ENCODE results near the gene ACP7. TPM values are rescaled to one million over a fixed set of nuclear protein-coding genes. Genes with fewer than 3 reads are reported as not detected.

Gene ACP7
- total RNA-seq, 1 experiment from 2014 or later, result 0.11 TPM

- Mint-ChIP-seq H3K27me3 (ENCODE audit: low read depth) (no peaks in the 10 kb centered on the region), H3K9me3 (peaks cover 6% of the 10 kb centered on the region), H3K27ac (peak overlapping the region; percentile 86; the same call in 1 of the 2 replicates), H3K4me3 (no peak overlapping the region), H3K4me1 (peaks cover 44% of the 10 kb centered on the region), H3K36me3 (peaks cover 7% of the 10 kb centered on the region)
- ATAC-seq (peak; percentile 43), DNase-seq (ENCODE audit: low spot score) (no peak)
- POLR2A ChIA-PET, result interaction anchor here (2.5 kb wide), 1 partner anchor 9 kb away, joined by 9 read pairs; no protein-coding TSS in a partner anchor
- TF ChIP-seq SP1 (CRISPR knock-in tag; conservative IDR thresholded peaks at IDR 0.05) (0 out of 2 replicates have a peak, but pooled peaks have one; percentile 19), GABPB1 (CRISPR knock-in tag; IDR thresholded peaks at IDR 0.05) (no peak), ERG (CRISPR knock-in tag; IDR thresholded peaks at IDR 0.05) (no peak), ZNF423 (CRISPR knock-in tag; IDR thresholded peaks at IDR 0.05) (peak; percentile 70)
- TF ChIP-seq, protein P1, sequence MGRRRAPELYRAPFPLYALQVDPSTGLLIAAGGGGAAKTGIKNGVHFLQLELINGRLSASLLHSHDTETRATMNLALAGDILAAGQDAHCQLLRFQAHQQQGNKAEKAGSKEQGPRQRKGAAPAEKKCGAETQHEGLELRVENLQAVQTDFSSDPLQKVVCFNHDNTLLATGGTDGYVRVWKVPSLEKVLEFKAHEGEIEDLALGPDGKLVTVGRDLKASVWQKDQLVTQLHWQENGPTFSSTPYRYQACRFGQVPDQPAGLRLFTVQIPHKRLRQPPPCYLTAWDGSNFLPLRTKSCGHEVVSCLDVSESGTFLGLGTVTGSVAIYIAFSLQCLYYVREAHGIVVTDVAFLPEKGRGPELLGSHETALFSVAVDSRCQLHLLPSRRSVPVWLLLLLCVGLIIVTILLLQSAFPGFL (CRISPR knock-in tag; IDR thresholded peaks at IDR 0.05; ENCODE audit: borderline replicate concordance), result no peak
- TF ChIP-seq, protein P2, sequence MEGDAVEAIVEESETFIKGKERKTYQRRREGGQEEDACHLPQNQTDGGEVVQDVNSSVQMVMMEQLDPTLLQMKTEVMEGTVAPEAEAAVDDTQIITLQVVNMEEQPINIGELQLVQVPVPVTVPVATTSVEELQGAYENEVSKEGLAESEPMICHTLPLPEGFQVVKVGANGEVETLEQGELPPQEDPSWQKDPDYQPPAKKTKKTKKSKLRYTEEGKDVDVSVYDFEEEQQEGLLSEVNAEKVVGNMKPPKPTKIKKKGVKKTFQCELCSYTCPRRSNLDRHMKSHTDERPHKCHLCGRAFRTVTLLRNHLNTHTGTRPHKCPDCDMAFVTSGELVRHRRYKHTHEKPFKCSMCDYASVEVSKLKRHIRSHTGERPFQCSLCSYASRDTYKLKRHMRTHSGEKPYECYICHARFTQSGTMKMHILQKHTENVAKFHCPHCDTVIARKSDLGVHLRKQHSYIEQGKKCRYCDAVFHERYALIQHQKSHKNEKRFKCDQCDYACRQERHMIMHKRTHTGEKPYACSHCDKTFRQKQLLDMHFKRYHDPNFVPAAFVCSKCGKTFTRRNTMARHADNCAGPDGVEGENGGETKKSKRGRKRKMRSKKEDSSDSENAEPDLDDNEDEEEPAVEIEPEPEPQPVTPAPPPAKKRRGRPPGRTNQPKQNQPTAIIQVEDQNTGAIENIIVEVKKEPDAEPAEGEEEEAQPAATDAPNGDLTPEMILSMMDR (IDR thresholded peaks at IDR 0.05), result no peak
- TF ChIP-seq, protein P3, sequence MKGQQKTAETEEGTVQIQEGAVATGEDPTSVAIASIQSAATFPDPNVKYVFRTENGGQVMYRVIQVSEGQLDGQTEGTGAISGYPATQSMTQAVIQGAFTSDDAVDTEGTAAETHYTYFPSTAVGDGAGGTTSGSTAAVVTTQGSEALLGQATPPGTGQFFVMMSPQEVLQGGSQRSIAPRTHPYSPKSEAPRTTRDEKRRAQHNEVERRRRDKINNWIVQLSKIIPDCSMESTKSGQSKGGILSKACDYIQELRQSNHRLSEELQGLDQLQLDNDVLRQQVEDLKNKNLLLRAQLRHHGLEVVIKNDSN (CRISPR knock-in tag; IDR thresholded peaks at IDR 0.05), result no peak
- CTCF ChIA-PET, result interaction anchor here (0.8 to 3.0 kb wide), 9 partner anchors 8 to 164 kb away, joined by 3 to 21 read pairs (median 8); no protein-coding TSS in a partner anchor
Observed at GRCh38 chr19:39146686-39147450, 62.7 kb downstream of the ACP7 start.

DNA sequence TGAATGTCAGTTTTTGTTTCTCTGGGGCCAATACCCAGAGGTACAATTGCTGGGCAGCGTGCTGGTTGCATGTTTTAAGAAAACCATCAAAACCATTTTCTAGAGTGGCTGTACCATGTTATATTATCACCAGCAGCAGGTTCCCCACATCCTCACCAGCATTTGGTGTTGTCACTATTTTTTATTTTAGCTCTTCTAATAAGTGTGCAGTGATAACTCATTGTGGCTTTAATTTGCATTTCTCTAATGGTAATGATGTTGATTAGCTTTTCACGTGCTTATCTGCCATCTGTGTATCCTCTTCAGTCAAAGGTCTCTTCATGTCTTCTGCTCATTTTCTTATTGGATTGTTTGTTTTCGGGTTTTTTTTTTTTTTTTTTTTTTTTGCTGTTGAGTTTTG lies 63.3 kb downstream of the ACP7 start:
- DNase-seq (ENCODE audit: low spot score) (no peak), ATAC-seq (no peak)
- peaks cover 7% of the 10 kb centered on the region for H3K36me3 Mint-ChIP-seq
- peaks cover 6% of the 10 kb centered on the region for H3K9me3 Mint-ChIP-seq
- no peak overlapping the region for H3K27ac Mint-ChIP-seq
- H3K4me1 Mint-ChIP-seq, result peaks cover 40% of the 10 kb centered on the region
- TF ChIP-seq ZNF263 (CRISPR knock-in tag; IDR thresholded peaks at IDR 0.05; ENCODE audit: low read depth) (no peak), CDX4 (CRISPR knock-in tag; IDR thresholded peaks at IDR 0.05; ENCODE audit: borderline replicate concordance) (no peak), GRHL2 (CRISPR knock-in tag; IDR thresholded peaks at IDR 0.05; ENCODE audit: insufficient replicate concordance, severe bottlenecking) (no peak), CREB1 (CRISPR knock-in tag; IDR thresholded peaks at IDR 0.05) (no peak), NR1H2 (CRISPR knock-in tag; IDR thresholded peaks at IDR 0.05) (no peak), ZNF532 (CRISPR knock-in tag; IDR thresholded peaks at IDR 0.05; ENCODE audit: borderline replicate concordance) (no peak)
- TF ChIP-seq, protein P4, sequence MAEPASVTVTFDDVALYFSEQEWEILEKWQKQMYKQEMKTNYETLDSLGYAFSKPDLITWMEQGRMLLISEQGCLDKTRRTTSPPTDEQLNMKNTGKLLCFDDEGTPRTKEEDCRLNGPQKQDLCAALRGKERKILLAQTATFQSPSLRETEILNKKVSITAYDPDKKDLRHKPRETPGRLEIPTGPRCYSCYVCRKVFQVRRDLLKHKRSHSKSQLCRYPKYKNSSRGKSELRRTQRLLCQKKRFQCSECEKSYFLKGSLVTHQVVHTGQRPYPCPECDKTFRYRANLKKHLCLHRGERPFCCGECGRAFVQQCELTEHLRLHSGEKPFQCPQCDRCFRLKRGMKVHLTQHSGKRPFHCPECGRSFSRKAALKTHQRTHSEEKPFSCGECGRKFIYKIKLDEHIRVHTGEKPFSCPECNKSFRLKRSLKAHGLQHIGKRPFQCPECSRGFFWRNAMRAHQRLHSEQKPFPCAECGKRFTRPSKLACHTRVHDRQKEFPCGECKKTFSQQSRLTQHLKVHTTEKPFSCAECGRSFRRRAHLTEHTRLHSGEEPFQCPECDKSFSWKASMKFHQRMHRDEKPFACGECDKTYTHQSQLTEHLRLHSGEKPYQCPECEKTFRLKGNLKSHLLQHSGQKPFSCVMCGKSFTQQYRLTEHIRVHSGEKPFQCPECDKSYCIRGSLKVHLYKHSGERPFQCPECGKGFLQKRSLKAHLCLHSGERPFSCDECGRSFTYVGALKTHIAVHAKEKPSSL (CRISPR knock-in tag; conservative IDR thresholded peaks at IDR 0.05), result no peak
- TF ChIP-seq, protein P5, sequence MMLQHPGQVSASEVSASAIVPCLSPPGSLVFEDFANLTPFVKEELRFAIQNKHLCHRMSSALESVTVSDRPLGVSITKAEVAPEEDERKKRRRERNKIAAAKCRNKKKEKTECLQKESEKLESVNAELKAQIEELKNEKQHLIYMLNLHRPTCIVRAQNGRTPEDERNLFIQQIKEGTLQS (CRISPR knock-in tag; conservative IDR thresholded peaks at IDR 0.05), result no peak
- TF ChIP-seq, protein P6, sequence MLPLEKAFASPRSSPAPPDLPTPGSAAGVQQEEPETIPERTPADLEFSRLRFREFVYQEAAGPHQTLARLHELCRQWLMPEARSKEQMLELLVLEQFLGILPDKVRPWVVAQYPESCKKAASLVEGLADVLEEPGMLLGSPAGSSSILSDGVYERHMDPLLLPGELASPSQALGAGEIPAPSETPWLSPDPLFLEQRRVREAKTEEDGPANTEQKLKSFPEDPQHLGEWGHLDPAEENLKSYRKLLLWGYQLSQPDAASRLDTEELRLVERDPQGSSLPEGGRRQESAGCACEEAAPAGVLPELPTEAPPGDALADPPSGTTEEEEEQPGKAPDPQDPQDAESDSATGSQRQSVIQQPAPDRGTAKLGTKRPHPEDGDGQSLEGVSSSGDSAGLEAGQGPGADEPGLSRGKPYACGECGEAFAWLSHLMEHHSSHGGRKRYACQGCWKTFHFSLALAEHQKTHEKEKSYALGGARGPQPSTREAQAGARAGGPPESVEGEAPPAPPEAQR (CRISPR knock-in tag; IDR thresholded peaks at IDR 0.05), result no peak
- ChIA-PET POLR2A (no interaction called here), CTCF (interaction anchor here (1.2 to 2.7 kb wide), 2 partner anchors 20 to 40 kb away, joined by 10 to 15 read pairs; no protein-coding TSS in a partner anchor)
- no peaks in the 10 kb centered on the region for H3K27me3 Mint-ChIP-seq (ENCODE audit: low read depth)
- H3K4me3 Mint-ChIP-seq, result no peak overlapping the region; the same call in 1 of the 2 replicates
